ENCODE results near the gene DYRK3.

The DYRK3 gene

DNA sequence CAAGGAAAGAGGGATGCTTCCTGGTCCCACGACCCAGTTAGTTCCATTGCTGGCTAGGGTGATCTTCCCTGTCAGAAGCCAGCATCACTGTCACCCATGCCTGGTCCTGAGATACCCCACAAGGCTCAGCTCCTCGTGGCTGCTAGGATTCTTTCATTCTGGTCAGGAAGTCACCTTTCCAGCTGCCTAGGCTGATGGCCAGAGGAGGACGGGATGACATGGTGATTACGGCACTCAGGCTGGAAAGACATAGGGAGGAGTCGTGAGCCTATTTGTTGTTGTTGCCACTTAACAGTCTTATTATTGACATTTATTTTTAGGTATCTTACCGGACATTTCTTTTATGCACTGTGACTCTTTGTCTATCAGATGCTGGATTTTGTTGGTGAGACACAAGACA is 29.4 kb downstream of the DYRK3 start:
- Histone ChIP-seq H3K4me3 (ENCODE audit: low read depth in 1 of 2, low read length in 2 of 2) (no peak overlapping the region), H3K9me3 (ENCODE audit: insufficient read depth, low read length, severe bottlenecking) (no peaks in the 10 kb centered on the region)

DNA sequence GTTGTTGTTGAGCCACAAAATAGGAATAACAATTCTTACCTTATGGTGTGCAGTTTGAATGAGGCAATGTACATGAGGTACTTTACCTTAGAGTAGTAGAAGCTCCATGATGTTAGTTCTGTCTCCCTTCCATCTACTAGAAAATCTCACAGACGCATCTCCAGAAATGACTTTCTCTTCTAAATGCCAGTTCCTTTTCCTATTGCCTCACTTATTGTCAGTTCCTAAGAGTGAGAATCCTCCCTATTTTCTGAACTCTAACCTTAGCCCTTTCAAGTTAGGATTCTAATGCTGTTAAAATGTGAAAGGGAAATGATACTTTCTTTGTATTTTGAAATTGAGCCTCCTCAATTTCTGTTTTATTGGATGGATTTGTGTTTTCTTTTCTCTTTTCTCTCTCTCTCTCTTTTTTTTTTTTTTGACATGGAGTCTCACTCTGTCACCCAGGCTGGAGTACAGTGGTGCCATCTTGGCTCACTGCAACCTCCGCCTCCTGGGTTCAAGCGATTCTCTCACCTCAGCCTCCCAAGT is 30.8 kb downstream of the DYRK3 start:
- H3K36me3 ChIP-seq (ENCODE audit: insufficient read depth, low read length), result no peaks in the 10 kb centered on the region
- ATAC-seq (ENCODE audit: insufficient read depth, low read depth) (no peak), DNase-seq (no peak)
- TF ChIP-seq CTCF (IDR thresholded peaks at IDR 0.05; ENCODE audit: borderline replicate concordance, extremely low read depth, low read length, poor library complexity, severe bottlenecking), result no peak
- no peak for TF ChIP-seq EZH2 (IDR thresholded peaks at IDR 0.05; ENCODE audit: borderline replicate concordance, low read depth, low read length, severe bottlenecking)
- H4K20me1 ChIP-seq (ENCODE audit: insufficient read depth, low read length), result no peaks in the 10 kb centered on the region
- peaks cover 17% of the 10 kb centered on the region; the same call in 1 of the 2 replicates for H3K4me1 ChIP-seq (ENCODE audit: insufficient read depth, low read length)
- H3K4me2 ChIP-seq (ENCODE audit: insufficient read depth, low read length), result no peak overlapping the region
- no peak overlapping the region for H3K9ac ChIP-seq (ENCODE audit: low read depth, low read length)
- H3K27ac ChIP-seq (ENCODE audit: low read length), result no peak overlapping the region
- H3K27me3 ChIP-seq (ENCODE audit: insufficient read depth, low read length, poor library complexity), result peaks cover 29% of the 10 kb centered on the region
- no peak overlapping the region for H2AFZ ChIP-seq (ENCODE audit: low read depth, low read length)
- no peaks in the 10 kb centered on the region for H3K79me2 ChIP-seq (ENCODE audit: insufficient read depth, low read length)
- H3K4me3 ChIP-seq (ENCODE audit: low read depth in 1 of 2, low read length in 2 of 2), result no peak overlapping the region
- H3K9me3 ChIP-seq (ENCODE audit: insufficient read depth, low read length, severe bottlenecking), result no peaks in the 10 kb centered on the region

More for the DNA sequence above, 29.4 kb downstream of the DYRK3 start:
- H3K27me3 ChIP-seq (ENCODE audit: insufficient read depth, low read length, poor library complexity), result peaks cover 29% of the 10 kb centered on the region
- H3K9ac ChIP-seq (ENCODE audit: low read depth, low read length), result no peak overlapping the region
- no peak for DNase-seq
- ATAC-seq (ENCODE audit: insufficient read depth, low read depth), result 0 out of 3 replicates have a peak, but pooled peaks have one; percentile 6
- H3K4me1 ChIP-seq (ENCODE audit: insufficient read depth, low read length), result peaks cover 17% of the 10 kb centered on the region; the same call in 1 of the 2 replicates
- H3K4me2 ChIP-seq (ENCODE audit: insufficient read depth, low read length), result no peak overlapping the region
- H3K79me2 ChIP-seq (ENCODE audit: insufficient read depth, low read length), result no peaks in the 10 kb centered on the region
- H2AFZ ChIP-seq (ENCODE audit: low read depth, low read length), result no peak overlapping the region
- no peaks in the 10 kb centered on the region for H3K36me3 ChIP-seq (ENCODE audit: insufficient read depth, low read length)
- TF ChIP-seq EZH2 (IDR thresholded peaks at IDR 0.05; ENCODE audit: borderline replicate concordance, low read depth, low read length, severe bottlenecking) (no peak), CTCF (IDR thresholded peaks at IDR 0.05; ENCODE audit: borderline replicate concordance, extremely low read depth, low read length, poor library complexity, severe bottlenecking) (no peak)
- H4K20me1 ChIP-seq (ENCODE audit: insufficient read depth, low read length), result no peaks in the 10 kb centered on the region
- H3K27ac ChIP-seq (ENCODE audit: low read length), result no peak overlapping the region

GRCh38 chr1:206666954-206667665 is 31.8 kb downstream of the DYRK3 start:
- H2AFZ ChIP-seq (ENCODE audit: low read depth, low read length), result no peak overlapping the region
- H3K27me3 ChIP-seq (ENCODE audit: insufficient read depth, low read length, poor library complexity), result peaks cover 31% of the 10 kb centered on the region
- no peak overlapping the region for H3K9ac ChIP-seq (ENCODE audit: low read depth, low read length)
- H3K9me3 ChIP-seq (ENCODE audit: insufficient read depth, low read length, severe bottlenecking), result no peaks in the 10 kb centered on the region
- no peaks in the 10 kb centered on the region for H3K36me3 ChIP-seq (ENCODE audit: insufficient read depth, low read length)
- H3K27ac ChIP-seq (ENCODE audit: low read length), result no peak overlapping the region
- TF ChIP-seq CTCF (IDR thresholded peaks at IDR 0.05; ENCODE audit: borderline replicate concordance, extremely low read depth, low read length, poor library complexity, severe bottlenecking) (no peak), EZH2 (IDR thresholded peaks at IDR 0.05; ENCODE audit: borderline replicate concordance, low read depth, low read length, severe bottlenecking) (no peak)
- H4K20me1 ChIP-seq (ENCODE audit: insufficient read depth, low read length), result no peaks in the 10 kb centered on the region
- DNase-seq (no peak), ATAC-seq (ENCODE audit: insufficient read depth, low read depth) (no peak)
- H3K4me3 ChIP-seq (ENCODE audit: low read depth in 1 of 2, low read length in 2 of 2), result no peak overlapping the region
- H3K4me1 ChIP-seq (ENCODE audit: insufficient read depth, low read length), result peaks cover 17% of the 10 kb centered on the region; the same call in 1 of the 2 replicates
- no peak overlapping the region for H3K4me2 ChIP-seq (ENCODE audit: insufficient read depth, low read length)
- no peaks in the 10 kb centered on the region for H3K79me2 ChIP-seq (ENCODE audit: insufficient read depth, low read length)

Data from DND-41 (cell line).